ENCODE results near the gene USP6NL.

- TF ChIP-seq ELF1 (IDR thresholded peaks at IDR 0.05) (no peak), NFIC (IDR thresholded peaks at IDR 0.05; ENCODE audit: borderline replicate concordance) (no peak), REST (IDR thresholded peaks at IDR 0.05; ENCODE audit: low read depth, low read length) (no peak), SIN3A (IDR thresholded peaks at IDR 0.05; ENCODE audit: borderline replicate concordance, low read depth, low read length) (no peak)
- TF ChIP-seq, protein P1, sequence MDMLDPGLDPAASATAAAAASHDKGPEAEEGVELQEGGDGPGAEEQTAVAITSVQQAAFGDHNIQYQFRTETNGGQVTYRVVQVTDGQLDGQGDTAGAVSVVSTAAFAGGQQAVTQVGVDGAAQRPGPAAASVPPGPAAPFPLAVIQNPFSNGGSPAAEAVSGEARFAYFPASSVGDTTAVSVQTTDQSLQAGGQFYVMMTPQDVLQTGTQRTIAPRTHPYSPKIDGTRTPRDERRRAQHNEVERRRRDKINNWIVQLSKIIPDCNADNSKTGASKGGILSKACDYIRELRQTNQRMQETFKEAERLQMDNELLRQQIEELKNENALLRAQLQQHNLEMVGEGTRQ (IDR thresholded peaks at IDR 0.05; ENCODE audit: borderline replicate concordance, low read depth, low read length): no peak
- TF ChIP-seq, protein P2, sequence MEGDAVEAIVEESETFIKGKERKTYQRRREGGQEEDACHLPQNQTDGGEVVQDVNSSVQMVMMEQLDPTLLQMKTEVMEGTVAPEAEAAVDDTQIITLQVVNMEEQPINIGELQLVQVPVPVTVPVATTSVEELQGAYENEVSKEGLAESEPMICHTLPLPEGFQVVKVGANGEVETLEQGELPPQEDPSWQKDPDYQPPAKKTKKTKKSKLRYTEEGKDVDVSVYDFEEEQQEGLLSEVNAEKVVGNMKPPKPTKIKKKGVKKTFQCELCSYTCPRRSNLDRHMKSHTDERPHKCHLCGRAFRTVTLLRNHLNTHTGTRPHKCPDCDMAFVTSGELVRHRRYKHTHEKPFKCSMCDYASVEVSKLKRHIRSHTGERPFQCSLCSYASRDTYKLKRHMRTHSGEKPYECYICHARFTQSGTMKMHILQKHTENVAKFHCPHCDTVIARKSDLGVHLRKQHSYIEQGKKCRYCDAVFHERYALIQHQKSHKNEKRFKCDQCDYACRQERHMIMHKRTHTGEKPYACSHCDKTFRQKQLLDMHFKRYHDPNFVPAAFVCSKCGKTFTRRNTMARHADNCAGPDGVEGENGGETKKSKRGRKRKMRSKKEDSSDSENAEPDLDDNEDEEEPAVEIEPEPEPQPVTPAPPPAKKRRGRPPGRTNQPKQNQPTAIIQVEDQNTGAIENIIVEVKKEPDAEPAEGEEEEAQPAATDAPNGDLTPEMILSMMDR (IDR thresholded peaks at IDR 0.05): no peak
- TF ChIP-seq, protein P3, sequence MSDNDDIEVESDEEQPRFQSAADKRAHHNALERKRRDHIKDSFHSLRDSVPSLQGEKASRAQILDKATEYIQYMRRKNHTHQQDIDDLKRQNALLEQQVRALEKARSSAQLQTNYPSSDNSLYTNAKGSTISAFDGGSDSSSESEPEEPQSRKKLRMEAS (IDR thresholded peaks at IDR 0.05; ENCODE audit: low read depth): no peak
Measured at GRCh38 chr10:11615396-11615795, 3.9 kb upstream of the USP6NL start.
